ENCODE data around the gene SAV1. TPM values are rescaled to one million over a fixed set of nuclear protein-coding genes. Genes with fewer than 3 reads are reported as not detected.

Gene SAV1
- total and polyA plus RNA-seq, 2 experiments from 2014 or later, result 74.2 to 82.8 TPM

GRCh38 chr14:50669441-50669986 lies 1.4 kb upstream of the SAV1 start:
- Histone ChIP-seq H3K4me1 (ENCODE audit: insufficient read depth) (peaks cover 29% of the 10 kb centered on the region), H3K4me2 (peak overlapping the region; percentile 77)

More at GRCh38 chr14:50669441-50669986, 1.4 kb upstream of the SAV1 start:
- TF ChIP-seq ZNF331 (CRISPR knock-in tag; IDR thresholded peaks at IDR 0.05; ENCODE audit: low read depth) (no peak), CREB1 (CRISPR knock-in tag; IDR thresholded peaks at IDR 0.05; ENCODE audit: low read depth) (no peak), ETS1 (IDR thresholded peaks at IDR 0.05) (no peak), EZH2phosphoT487 (IDR thresholded peaks at IDR 0.05; ENCODE audit: unreplicated experiment) (no peak), ZNF114 (CRISPR knock-in tag; IDR thresholded peaks at IDR 0.05) (no peak), CTCF (conservative IDR thresholded peaks at IDR 0.05; ENCODE audit: low read depth in 2 of 2) (no peak), EZH2 (IDR thresholded peaks at IDR 0.05; ENCODE audit: low read depth, unreplicated experiment) (no peak), JUNB (IDR thresholded peaks at IDR 0.05; ENCODE audit: unreplicated experiment) (no peak), ZNF462 (CRISPR knock-in tag; IDR thresholded peaks at IDR 0.05) (no peak), NANOG (IDR thresholded peaks at IDR 0.05; ENCODE audit: borderline replicate concordance) (no peak), REST (IDR thresholded peaks at IDR 0.05; ENCODE audit: unreplicated experiment) (no peak), STAT1 (IDR thresholded peaks at IDR 0.05; ENCODE audit: unreplicated experiment) (no peak), POLR2AphosphoS5 (IDR thresholded peaks at IDR 0.05; ENCODE audit: low read depth) (no peak)
- Mint-ChIP-seq H3K4me1 (peaks cover 9% of the 10 kb centered on the region), H3K36me3 (ENCODE audit: low read depth) (peaks cover 4% of the 10 kb centered on the region), H3K9me3 (no peaks in the 10 kb centered on the region), H3K27ac (no peak overlapping the region), H3K4me3 (no peak overlapping the region), H3K27me3 (ENCODE audit: insufficient read depth, low read depth, poor library complexity) (peaks cover 4% of the 10 kb centered on the region)
- peaks cover 9% of the 10 kb centered on the region; the same call in 1 of the 2 replicates for H4K20me1 ChIP-seq (replicated peaks; ENCODE audit: insufficient read depth)
- H2AFZ ChIP-seq, result no peak overlapping the region
- peak overlapping the region; percentile 92 for H3K27ac ChIP-seq (ENCODE audit: low read depth)
- H3K9me2 ChIP-seq (ENCODE audit: insufficient read depth), result no peaks in the 10 kb centered on the region
- peaks cover 31% of the 10 kb centered on the region for H3K79me2 ChIP-seq (replicated peaks; ENCODE audit: insufficient read depth)
- H3K27me3 ChIP-seq (ENCODE audit: insufficient read depth), result no peaks in the 10 kb centered on the region
- H3K4me3 ChIP-seq, result peak overlapping the region; percentile 65
- H3F3A ChIP-seq (replicated peaks; ENCODE audit: low read depth), result no peaks in the 10 kb centered on the region
- peak; percentile 12 for ATAC-seq
- DNase-seq (ENCODE audit: low spot score), result peak; percentile 61
- H3K36me3 ChIP-seq (ENCODE audit: insufficient read depth), result no peaks in the 10 kb centered on the region

Measured in GM23338 (cell line).